ENCODE results near the gene IL9.

DNA sequence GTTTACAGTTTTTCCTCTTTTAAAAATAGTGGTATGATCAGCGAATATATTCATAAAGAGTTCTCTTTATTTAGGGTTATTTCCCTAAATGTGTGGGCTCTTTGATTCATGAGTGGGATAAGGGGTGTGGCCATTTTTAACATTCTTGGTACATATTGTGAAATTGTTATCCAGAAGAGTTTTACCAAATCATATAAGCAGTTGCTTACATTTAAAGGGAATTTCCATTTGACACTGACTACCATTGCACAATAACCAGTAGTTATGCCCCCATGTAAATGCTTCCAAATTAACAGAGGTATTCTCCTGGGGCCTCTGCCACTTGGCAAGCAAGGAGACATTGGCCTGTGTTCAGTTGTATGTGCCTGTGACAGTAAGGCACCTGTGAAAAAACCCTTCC, 34.0 kb downstream of the IL9 start:
- no peak for TF ChIP-seq CTCF (conservative IDR thresholded peaks at IDR 0.05; ENCODE audit: low read depth, low read length)
- no peak for TF ChIP-seq EZH2 (IDR thresholded peaks at IDR 0.05; ENCODE audit: borderline replicate concordance, low read depth, low read length, poor library complexity, severe bottlenecking)

Data from A673 (cell line).